K562 (cell line): Measurements from ENCODE around the gene LRP1B. TPM values are rescaled to one million over a fixed set of nuclear protein-coding genes. Genes with fewer than 3 reads are reported as not detected.

ENCODE experiments used
- ARID4B ChIP-seq: sonication (generic); formaldehyde crosslinking; IDR thresholded peaks from 2 replicates; pipeline ENCODE4 v1.8.0; 2022; ENCODE audit warnings: mild to moderate bottlenecking, missing genetic modification reagents
- BRCA1 ChIP-seq, 2 experiments: fragments of 450-650 bp in 1 of 2; sonication (generic) in 1 of 2; formaldehyde crosslinking in 1 of 2; IDR thresholded peaks; 2 replicates each; pipeline versions ENCODE4 v1.5.0 to v1.6.1; 2017 to 2020; ENCODE audit warnings: mild to moderate bottlenecking in 1 of 2, missing genetic modification reagents in 1 of 2
- BRF1 ChIP-seq: IDR thresholded peaks from 3 replicates; pipeline ENCODE4 v1.6.1; 2011; ENCODE audit warnings: borderline replicate concordance, mild to moderate bottlenecking; ENCODE audit not compliant: insufficient read length; ENCODE audit errors: extremely low read depth
- FUS ChIP-seq: fragments of 200-400 bp; formaldehyde crosslinking; optimal IDR thresholded peaks from 2 replicates; pipeline ENCODE3; 2017; ENCODE audit warnings: low read depth, low read length
- JUN ChIP-seq, 2 experiments: sonication (generic) in 1 of 2; formaldehyde crosslinking in 1 of 2; IDR thresholded peaks; 2 replicates each; pipeline versions ENCODE4 v1.6.1 to v1.8.0; 2012 to 2022; ENCODE audit warnings: borderline replicate concordance in 2 of 2, mild to moderate bottlenecking in 2 of 2, improper control_type of control experiment in 1 of 2, low read depth in 1 of 2, low read length in 1 of 2, missing genetic modification reagents in 1 of 2
- NFIX ChIP-seq: fragments of 250-450 bp; sonication (Bioruptor Pico); IDR thresholded peaks from 2 replicates; pipeline ENCODE4 v1.4.0; 2020; ENCODE audit warnings: low read depth, mild to moderate bottlenecking, moderate library complexity
- PHTF2 ChIP-seq: fragments of 250-450 bp; sonication (Bioruptor Pico); IDR thresholded peaks from 2 replicates; pipeline ENCODE4 v1.5.0; 2021; ENCODE audit warnings: mild to moderate bottlenecking
- POLR2B ChIP-seq: fragments of 450-650 bp; IDR thresholded peaks from 2 replicates; pipeline ENCODE4 v1.6.1; 2018; ENCODE audit warnings: low read depth; ENCODE audit not compliant: partially characterized antibody
- PPARD ChIP-seq: fragments of 250-450 bp; sonication (Bioruptor Pico); IDR thresholded peaks from 2 replicates; pipeline ENCODE4 v1.8.0; 2022; ENCODE audit warnings: inconsistent platforms, mild to moderate bottlenecking, moderate library complexity
- SAFB ChIP-seq: fragments of 200-400 bp; formaldehyde crosslinking; IDR thresholded peaks from 2 replicates; pipeline ENCODE4 v1.6.1; 2017; ENCODE audit warnings: low read depth, low read length, borderline replicate concordance
- TAF1 ChIP-seq: IDR thresholded peaks from 2 replicates; pipeline ENCODE4 v1.6.1; 2011; ENCODE audit warnings: mild to moderate bottlenecking, low read length, moderate library complexity; ENCODE audit not compliant: insufficient read depth, control insufficient read depth, severe bottlenecking; ENCODE audit errors: extremely low read depth
- ZHX1 ChIP-seq: fragments of 150-350 bp; conservative IDR thresholded peaks from 2 replicates; pipeline ENCODE4 v1.6.1; 2014; ENCODE audit warnings: low read length
- ZNF507 ChIP-seq: conservative IDR thresholded peaks from 2 replicates; pipeline ENCODE4 v1.6.1; 2017; ENCODE audit warnings: missing genetic modification characterization, missing compliant biosample characterization
- polyA plus RNA-seq, 8 experiments: library from polyadenylated mRNA; depleted of rRNA in 4 of 8; stranded (reverse) in 5 of 8; unstranded in 3 of 8; fragments of >200 nt; fragmentation: Nextera tagmentation in 2 of 8; fragmentation: Illumina TruSeq in 1 of 8; extraction: Ambion mirVana in 2 of 8; extraction: Trizol in 1 of 8; gene quantifications; 2 replicates each; pipeline versions ENCODE4 v1.2.1 to v1.2.3, GENCODE V29; 2011 to 2014; ENCODE audit warnings: inconsistent platforms in 1 of 8, missing spikeins in 1 of 8
- total RNA-seq, 7 experiments: library from RNA; depleted of rRNA in 6 of 7; stranded (reverse); fragments of >200 nt in 6 of 7; fragmentation: Illumina TruSeq in 2 of 7; extraction: Trizol in 2 of 7; gene quantifications; 2 replicates each; pipeline versions ENCODE4 v1.2.1 to v1.2.3, GENCODE V29; 2011 to 2021; ENCODE audit warnings: low replicate concordance in 1 of 7

LRP1B gene
- total and polyA plus RNA-seq, 9 of the 15 experiments (the other 6 are each of a cell fraction or from before 2014, with no cell fraction given): not detected

GRCh38 chr2:140986456-140986855 lies 1144.4 kb downstream of the LRP1B start (continued):
- TF ChIP-seq ZHX1 (no peak), TAF1 (no peak), ZNF507 (tag) (no peak), NFIX (CRISPR knock-in tag) (no peak), SAFB (no peak), BRCA1 (IDR thresholded peaks at IDR 0.05) (no peak), BRCA1 (CRISPR knock-in tag; IDR thresholded peaks at IDR 0.05) (no peak), JUN (IDR thresholded peaks at IDR 0.05; ENCODE audit: borderline replicate concordance, low read depth, low read length) (no peak), JUN (CRISPR knock-in tag; IDR thresholded peaks at IDR 0.05; ENCODE audit: borderline replicate concordance) (no peak), ARID4B (CRISPR knock-in tag) (no peak), PHTF2 (no peak), POLR2B (no peak), BRF1 (no peak), PPARD (no peak), FUS (no peak)
